Right hindlimb (tissue), 1 donor: ENCODE results near the gene GRIK3.

ENCODE experiments used
- DNase-seq: peaks from one replicate; pipeline ENCODE4 v3.0.0-alpha.2; 2018

GRIK3 gene

DNA sequence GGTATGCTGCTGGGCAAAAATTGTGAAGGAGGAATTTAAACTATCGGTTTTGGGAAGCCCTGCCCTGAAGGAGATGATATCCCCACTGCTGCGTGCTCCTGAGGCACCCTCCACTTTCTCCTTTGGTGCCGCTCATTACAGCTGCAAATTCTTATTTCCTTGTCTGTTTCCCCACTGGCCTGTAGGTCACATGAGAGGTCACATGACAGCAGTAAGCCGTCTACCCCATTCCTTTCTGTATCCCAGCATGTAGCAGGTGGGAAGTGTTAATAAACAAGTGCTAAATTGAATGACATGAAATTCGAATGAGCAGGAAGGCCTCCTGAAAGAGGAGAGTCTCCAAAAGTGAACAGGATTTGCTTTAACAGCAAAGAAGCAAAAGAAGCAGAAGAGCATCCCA, 58.7 kb downstream of the GRIK3 start:
- no peak for DNase-seq

DNA sequence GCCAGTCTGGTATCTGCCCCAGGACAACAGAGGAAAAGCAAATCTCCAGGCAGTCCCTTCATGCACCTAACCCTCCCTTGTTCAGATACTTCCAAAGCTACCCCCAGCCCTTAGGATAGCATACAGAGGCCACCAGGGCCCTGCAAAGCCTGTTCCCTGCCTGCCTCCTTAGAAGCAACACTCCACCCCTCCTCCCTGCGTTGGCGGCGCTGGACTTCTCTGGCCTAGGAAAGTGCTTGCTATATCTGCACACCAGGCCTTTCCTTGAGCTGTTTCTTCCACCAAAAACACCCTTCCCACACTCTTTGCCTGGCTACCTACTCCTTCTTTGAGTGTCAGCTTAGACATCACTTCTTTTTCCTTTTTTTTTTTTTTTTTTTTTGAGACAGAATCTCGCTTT, 61.3 kb downstream of the GRIK3 start:
- no peak for DNase-seq

DNA sequence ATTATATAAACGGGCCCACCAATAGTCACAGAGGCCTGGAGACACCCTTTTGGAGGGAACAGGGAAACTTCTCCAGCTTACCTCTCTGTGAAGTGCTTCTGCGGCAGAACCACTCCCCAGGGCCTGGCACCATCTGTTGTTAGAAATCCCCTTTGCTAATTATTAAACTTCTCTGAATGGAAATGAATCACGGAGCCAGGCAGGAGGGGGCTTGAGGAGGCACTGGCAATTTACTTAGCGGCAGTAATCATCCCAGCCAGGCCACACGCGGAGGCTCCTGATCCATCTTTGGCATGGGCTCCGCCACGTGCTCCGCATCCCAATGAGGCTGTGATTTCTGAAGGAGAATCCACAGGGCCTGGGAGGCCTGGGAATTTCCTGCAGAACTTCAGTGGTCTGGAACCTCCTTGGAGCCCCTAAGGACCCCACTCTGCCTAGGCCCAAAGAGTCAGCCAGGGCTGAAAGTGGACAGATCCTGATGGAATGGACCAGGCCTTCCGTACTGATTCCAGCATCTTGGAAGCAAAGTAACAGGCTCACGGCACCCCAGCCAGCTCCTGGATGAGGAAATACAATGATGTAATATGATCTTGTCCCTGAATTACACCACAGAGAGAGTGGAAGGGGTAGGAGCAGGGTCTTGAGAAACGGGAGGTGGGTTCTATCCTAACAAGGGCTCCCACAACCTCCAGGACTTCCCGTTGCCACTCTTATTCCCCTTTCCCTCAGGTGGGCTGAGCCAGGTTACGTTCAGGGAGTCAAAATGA, 62.3 kb downstream of the GRIK3 start:
- no peak for DNase-seq

DNA sequence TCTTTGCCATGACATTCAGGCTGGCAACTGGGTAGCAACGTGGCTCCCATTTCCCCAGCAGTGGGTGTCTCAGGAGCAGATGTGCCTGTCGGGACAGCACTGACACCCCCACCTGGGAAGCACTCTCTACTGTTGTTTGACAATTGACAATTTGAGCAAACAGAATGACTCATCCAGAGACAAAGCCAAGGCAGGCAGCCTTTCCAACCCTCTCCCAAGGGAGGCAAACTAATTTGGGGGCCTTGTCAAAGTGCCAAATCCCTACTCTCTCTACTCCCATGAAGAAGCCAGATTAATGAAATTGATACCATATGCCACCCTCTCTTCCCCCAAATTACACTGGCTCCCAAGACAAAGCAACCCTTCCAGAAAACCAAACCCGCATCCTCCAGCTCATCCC, 65.6 kb downstream of the GRIK3 start:
- DNase-seq = no peak

DNA sequence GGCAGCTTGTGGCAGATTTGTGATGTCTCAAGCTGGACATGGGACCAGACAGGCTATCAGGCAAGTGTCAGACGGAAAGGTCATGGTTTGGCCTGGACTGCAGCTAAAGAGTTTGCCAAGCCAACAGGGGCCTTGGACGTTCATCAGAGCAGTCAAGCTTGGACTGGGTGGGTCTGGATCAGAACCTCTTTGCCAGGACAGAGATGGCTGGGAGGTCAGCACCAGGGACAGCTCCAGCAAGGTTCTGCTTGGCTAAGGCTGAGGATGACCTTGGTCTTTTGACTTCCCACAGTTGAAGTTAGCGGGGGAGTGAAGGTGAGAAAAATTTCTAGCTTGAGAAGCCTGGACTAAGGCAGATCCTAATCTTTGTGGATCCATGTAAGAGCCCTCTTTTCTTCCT, 68.1 kb downstream of the GRIK3 start:
- DNase-seq = no peak

DNA sequence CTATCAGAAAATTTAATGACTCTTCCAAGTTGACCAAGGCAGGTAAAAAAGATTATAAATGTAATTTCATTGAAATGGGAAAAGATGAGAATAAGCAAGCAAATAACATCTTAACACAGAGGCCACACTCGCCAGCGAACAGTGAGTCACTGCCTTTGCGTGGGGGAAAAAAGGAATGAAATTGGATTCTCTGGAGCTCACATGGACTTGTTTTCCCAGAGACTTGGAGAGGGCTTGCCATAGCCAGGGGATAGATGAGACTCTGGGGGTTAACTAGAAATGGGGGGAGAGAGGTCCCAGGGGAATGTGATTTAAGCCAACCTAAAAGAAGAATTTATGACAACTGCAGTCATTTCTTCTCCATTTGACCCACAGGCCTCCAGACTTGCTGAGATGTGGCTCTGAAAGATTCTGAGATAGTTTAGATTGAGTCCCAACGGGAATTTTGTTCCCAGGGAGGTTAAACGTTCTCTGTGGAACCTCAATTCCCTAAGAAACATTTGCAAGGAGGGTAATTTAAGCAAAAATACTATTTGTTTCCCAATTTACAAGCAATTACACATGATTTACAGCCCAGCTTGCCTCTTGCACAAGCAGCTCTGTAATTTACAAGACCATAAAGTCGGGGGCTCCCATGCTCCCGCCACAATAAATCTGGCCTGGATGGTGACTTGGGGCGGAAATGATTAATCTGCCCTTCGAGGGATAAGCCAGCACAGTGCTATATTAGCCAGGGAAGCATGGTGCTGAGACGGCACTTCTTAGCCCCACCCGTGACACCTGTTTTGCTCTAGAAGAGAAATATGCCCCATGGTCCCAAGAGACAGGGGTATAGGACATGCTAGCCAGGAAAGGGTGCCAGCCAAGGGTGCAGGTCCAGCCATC, 68.8 kb downstream of the GRIK3 start:
- no peak for DNase-seq

DNA sequence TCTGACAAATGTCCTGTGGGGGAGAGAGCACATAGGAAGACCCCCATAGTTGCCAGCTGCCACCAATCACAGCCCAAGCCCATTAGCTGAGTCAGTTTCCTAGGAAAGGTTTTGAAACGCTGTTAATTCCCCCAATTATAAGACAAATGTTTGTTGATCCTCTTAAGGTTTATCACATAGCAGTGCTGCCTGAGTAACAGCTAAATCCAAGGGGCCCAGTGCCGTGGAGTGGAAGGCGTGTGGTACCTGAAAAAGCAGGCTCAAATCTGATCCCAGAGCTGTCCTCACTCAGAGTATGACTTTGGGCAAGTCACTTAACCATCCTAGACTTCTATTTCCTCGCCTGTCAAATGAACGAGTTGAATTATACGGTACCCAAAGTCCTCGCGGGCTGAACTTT, 69.5 kb downstream of the GRIK3 start:
- DNase-seq = no peak

DNA sequence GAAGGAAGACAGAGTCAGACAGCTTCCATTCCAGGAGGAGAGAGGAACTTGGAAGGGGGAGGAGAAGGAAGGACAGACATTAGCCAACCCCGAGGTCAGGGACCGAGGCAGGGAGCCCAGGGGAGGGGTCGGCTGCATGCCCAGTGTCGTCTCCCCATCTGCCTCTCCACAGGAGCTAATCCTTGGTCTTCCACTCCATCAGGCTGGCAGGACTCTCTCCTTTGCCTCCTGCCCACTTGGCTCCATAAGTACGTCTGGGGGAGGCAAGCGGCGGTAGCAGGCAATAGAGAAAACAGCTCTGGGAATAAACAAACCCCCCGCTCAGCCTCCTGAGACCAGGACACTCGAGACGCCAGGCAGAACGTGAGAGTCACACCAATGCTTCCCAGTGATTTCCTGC, 71.3 kb downstream of the GRIK3 start:
- no peak for DNase-seq

DNA sequence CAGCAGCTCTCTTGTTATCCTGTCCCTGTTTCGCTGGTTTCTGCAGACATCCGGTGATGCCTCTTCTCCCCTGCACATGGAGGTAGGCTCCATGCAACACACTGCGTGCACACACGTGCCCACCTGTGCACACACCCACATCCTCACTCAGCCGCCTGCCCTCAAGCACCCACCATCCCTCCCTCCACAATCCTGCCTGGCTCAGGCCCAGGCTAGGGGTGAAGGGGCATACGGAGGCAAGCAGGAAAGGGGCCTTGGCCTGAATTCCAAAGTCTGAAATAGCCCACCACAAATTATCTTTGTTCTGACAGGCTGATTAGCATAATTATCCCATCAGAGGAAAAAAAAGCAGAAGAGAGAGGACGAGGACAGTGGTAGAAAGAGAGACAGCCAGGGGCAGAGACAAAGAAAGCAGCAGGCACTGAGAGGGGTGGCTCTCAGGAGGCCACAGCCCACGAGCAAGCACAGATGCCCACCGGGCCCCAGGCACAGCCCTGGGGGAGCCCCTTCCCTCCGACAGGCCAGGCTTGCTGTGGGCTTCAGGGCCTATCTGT, 73.2 kb downstream of the GRIK3 start:
- DNase-seq = no peak

DNA sequence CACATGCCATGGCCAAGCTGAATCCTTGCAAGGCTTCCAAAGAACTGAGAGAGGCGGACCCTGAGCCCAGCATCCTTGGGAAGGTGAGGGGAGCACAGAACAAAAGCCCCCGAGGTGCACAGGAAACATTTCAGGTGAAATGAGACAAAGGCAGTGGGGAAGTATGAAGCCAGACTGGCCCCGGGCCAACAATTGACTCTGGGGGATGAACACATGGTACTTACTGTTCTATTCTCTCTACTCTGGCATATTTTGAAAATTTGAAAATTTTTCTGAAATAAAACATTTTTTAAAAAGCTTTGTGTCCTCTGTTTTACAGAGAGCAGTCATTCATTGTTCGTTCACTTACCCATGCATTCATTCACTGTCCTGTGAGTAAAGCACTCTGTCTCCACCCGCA, 77.7 kb downstream of the GRIK3 start:
- no peak for DNase-seq

DNA sequence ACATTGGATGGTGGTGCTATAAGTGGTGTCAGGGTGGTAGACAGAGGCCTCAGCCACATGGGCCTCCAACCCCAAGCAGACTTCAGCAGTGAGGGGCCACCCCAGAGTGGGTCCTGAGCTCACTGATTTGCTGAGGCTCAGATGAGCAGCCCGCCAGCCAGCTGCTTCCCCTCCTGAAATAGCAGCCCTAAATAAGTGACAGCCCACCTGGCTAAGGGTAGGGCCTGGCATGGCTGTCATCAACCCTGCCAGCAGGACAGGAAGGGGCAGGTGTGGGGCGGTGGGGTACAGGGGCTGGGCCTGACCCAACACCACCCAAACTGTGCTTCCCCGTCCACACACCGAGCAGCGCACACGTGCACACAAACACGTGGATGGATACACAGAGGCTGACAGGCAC, 79.3 kb downstream of the GRIK3 start:
- no peak for DNase-seq

DNA sequence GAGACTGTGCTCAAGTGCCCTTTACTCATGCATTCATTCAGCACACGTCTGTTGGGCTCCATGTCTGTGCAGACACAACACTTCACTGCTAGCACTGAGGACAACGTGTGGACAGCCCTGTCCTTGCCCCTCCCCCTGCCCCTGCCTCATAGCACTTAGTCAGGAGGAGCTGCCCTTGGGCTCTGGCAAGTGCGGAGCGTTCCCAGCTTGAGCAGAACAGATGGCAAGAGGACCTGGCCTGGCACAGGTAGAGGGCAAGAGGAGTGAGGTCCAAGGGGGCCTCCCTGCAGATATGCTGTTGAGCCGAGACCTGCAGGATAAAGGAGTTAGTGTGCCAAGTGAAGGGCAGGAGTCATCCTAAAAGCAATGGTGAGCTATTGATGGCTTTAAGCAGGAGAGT, 81.3 kb downstream of the GRIK3 start:
- no peak for DNase-seq

DNA sequence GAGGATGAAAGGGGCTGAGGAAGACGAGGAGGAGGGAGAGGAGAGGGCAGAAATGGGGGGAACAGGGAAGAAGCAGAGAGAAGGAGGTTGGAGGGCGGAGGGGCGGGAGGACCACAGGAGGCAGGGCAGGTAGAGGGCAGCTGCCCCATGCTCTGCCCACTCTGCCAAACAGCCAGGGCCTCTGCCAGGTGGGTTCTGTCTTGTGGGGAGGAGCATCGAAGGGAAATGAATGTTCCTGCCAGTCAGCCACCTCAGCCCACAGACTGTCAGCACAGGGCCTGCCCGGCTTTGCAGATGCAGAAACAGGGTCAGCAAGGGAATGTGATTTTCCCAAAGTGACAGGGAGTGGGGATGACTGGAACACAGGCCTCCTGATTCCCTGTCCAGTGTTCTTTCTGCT, 82.6 kb downstream of the GRIK3 start:
- no peak for DNase-seq

DNA sequence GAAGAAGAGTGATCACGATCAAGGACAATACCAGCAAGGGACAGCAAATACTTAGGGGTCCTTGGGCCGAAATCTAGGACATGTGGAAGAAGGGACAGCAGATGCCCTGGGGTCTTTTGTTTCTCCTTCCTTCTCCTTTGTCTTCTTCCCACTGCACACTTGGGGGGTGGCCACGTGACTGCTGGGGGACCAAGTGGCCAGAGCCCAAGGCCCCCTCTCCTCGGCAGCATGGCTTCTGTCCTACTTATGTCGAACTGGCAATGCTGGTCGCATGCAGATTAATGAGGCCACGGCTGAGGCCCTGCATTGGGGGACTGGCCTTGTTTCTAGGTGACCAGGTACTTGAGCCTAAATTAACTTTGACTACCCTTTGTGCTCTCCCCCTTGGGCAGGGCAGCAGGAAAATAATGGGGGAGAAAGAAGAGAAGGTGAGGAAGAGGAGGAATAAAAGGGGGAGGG, 83.0 kb downstream of the GRIK3 start:
- no peak for DNase-seq

DNA sequence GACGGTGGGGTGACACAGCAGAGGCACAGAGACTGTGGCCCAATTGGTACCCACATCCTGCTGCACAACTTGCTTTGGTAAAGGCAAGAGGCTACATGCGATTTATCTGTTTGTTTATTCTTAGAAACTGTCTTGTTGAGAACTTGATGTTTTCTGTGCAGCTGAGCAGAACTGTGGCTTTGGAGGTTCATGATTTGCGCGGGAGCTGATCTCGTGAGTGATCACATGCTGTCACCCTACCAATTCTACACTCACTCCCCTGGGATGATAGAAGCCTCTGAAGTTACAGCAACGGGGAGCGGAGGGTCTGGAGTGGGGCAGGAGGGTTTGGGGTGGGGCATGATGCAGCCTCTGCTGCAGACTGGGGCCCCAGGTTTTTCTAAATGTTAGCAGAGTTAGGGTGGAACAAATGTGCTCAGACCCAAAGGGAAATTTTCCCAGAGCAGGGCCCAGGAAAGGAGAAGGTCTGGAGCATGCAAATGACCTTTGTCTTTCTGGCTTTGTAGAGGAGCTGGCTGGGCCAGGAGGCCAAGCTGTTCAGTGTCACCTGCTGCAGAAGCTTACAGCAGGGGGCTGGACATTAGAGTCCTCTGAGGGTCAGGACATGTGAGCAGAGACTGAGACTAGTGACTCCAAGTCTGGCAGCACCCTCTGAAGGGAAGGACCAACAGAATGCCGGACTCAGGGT, 83.6 kb downstream of the GRIK3 start:
- no peak for DNase-seq

DNA sequence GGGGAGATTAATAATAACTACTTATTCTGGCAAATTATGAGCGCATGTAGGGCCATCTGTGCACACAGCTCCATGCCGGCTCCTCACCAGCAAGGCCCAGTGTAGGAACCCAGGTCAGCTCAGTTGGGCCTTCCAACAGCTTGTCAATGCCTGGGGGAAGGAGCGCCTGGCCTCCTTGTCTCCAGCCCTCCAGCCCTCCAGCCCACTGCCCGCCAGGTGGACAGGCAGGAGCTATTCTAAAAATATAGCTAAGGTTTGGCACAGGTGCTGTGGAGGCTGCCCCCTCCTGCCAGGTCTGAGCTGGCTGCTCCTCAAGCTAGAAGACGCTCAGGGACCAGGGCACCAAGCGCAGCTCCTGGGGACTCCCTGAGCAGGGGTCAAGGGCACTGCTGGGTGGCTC, 85.7 kb downstream of the GRIK3 start:
- no peak for DNase-seq

DNA sequence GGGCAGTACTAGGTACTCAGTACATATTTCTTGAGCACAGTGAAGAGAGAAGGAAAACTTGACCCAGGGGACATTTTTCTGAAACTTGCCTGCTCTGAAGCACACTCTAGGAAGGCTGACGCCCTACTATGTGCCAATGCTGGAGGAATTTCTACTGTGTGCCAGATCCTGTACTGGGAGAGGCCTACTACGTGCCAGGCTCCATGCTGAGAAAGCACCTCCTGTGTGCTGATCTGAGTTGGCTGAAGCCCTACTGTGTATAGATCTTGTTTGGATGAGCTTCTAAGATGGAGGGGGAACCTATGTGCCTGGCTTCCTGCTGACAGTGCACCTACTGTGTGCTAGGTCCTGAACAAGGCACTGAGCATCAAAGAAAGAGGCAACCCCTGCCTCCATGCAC, 86.2 kb downstream of the GRIK3 start:
- no peak for DNase-seq

DNA sequence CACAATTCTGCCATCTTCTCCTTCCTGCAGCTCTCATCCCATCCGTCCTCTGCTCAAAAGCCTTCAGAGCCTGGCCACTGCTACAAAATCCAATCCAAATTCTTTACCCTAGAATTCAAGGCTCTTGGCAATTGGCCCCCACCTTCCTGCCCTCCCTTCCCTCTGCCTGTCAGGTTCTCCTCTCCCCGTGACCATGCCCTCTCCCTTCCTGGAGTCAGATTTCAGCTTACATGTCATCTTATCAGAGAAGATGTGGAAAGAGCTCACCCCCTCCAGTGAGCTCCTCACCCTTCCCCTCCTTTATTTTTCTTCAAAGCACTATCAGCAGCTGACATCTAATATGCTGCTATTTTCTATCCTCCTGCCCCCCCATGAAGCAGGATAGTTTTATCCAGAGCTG, 86.9 kb downstream of the GRIK3 start:
- DNase-seq = no peak

DNA sequence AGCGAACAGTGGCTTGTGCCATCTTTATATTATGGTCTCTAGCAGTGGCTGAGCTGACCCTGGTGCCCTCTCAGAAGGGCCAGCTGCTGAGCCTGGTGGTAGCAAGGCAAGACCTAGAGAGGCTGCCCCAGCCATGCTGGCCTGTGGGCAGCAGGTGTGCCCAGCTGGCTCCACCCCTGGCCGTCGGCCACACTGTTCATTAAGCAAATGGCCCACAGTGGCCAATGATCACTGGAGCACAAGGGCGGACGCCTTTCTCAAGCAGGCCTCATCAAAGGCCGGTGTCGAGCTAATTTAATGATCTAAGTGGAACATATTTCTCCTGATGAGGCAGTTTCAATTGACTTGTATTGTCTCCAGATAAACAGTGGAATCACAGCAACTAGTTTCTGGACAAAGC, 89.4 kb downstream of the GRIK3 start:
- no peak for DNase-seq

DNA sequence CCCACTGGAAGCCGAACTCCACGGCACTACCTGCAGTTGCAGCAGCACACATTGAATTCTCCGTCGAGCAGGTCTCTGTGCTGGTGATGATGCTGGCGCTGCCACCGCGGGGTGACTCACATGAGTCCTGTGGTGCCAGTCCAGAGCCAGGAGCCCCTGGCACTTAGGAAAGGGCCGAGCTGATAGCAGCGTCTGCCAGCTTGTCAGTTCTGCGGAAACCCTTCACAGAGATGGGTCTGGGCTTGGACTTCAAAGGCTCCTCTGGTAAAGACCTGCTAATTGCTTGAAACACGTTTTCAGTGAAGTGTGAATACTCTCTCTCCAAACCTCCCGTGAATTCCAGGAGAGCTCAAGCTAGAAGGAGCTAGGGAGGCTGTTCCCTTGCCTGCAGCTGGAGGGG, 92.2 kb downstream of the GRIK3 start:
- no peak for DNase-seq

DNA sequence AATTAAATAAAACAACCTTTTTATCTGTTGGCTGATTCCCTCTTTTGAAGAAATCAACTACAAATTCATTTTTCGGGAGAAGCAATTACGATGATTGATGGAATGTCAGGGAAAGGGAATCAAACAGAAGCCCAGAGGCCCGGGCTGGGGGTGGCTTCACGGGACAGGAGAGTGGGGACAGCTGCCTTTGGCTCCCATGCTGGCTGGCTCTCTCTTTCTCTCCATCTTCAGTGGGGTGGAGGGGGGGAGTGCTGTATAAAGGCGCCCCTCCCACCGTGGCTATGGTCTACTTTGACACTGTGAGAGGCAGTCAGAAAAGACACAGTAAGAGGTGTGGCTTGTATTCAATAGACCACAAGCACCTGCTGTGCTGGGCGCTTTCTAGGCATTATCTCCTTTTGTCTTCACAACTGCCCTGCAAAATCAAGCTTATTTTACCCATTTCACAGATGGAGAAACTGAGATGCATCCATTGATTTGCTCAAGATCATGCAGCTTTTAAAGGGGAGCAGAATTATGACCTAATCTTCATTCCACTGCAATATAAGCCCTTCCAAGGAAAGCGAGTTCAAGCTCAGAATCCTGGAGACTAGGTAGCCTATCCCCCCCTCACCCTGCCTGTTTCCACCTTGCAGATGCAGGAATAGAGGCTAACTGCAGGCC, 92.9 kb downstream of the GRIK3 start:
- no peak for DNase-seq

DNA sequence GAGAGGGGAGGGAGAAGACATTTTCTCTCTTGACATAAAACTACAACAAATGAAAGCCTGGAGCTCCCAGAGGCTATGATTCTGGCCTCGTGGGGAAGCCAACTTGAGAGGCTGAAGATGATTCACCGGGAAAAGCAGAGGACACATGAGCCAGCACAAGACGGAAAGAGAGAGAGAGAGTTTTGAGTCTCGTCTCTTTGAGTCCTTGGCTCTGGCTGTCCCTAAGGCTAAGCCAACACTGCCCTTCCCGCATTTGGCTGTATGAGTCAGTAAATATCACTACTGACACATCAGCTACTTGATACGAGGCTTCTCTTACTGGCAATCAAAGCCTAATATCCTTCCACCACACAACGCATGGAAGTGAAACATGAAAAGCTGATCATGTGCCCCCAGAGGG, 95.5 kb downstream of the GRIK3 start:
- no peak for DNase-seq

DNA sequence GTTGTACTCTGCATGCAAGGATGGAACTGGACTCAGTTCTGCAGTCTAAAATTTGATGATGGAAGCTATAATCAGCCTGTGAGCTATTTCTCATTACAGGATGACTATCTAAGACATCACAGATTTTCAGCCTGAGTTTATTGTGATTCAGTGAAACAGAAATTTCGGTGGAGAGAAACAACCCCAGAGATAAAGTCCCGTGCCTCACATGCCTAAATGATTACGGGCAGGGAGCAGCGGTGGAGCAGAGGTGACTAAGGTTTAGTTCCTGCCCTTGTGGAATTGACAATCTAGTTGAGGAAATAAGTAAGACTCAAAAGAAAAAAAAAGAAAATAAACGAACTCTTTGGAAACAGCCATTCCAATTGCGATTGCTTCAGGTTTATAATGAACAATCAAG, 96.9 kb downstream of the GRIK3 start:
- no peak for DNase-seq
